Measurements from ENCODE around the gene PAPPA.

PAPPA gene

DNA sequence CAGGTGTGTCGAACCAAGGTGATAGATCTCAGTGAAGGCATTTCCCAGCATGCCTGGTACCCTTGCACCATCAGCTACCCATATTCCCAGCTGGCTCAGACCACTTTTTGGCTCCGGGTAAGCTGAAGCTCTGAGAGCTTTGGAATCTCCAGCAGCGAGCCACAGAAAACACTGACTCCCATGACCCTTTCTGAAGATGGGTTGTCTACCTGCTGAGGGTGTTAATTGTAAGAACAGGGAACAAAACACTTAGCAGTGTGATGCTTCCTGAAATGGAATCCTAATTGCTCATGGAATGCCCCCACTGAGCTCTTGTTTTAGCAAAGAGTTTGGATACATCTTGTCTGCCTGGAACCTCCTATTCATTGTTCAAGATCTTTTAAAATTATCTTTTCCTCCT lies 177.7 kb downstream of the PAPPA start:
- no peak for TF ChIP-seq ZNF202 (tag by site-specific recombination; IDR thresholded peaks at IDR 0.05; ENCODE audit: borderline replicate concordance)
- TF ChIP-seq, protein P1, sequence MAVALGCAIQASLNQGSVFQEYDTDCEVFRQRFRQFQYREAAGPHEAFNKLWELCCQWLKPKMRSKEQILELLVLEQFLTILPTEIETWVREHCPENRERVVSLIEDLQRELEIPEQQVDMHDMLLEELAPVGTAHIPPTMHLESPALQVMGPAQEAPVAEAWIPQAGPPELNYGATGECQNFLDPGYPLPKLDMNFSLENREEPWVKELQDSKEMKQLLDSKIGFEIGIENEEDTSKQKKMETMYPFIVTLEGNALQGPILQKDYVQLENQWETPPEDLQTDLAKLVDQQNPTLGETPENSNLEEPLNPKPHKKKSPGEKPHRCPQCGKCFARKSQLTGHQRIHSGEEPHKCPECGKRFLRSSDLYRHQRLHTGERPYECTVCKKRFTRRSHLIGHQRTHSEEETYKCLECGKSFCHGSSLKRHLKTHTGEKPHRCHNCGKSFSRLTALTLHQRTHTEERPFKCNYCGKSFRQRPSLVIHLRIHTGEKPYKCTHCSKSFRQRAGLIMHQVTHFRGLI (tag by site-specific recombination; IDR thresholded peaks at IDR 0.05): no peak
- TF ChIP-seq, protein P2, sequence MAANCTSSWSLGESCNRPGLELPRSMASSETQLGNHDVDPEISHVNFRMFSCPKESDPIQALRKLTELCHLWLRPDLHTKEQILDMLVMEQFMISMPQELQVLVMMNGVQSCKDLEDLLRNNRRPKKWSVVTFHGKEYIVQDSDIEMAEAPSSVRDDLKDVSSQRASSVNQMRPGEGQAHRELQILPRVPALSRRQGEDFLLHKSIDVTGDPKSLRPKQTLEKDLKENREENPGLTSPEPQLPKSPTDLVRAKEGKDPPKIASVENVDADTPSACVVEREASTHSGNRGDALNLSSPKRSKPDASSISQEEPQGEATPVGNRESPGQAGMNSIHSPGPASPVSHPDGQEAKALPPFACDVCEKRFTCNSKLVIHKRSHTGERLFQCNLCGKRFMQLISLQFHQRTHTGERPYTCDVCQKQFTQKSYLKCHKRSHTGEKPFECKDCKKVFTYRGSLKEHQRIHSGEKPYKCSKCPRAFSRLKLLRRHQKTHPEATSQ (tag by site-specific recombination; IDR thresholded peaks at IDR 0.05): no peak
- no peak for TF ChIP-seq SETDB1 (IDR thresholded peaks at IDR 0.05; ENCODE audit: insufficient read length, low read length)
- TF ChIP-seq, protein P3, sequence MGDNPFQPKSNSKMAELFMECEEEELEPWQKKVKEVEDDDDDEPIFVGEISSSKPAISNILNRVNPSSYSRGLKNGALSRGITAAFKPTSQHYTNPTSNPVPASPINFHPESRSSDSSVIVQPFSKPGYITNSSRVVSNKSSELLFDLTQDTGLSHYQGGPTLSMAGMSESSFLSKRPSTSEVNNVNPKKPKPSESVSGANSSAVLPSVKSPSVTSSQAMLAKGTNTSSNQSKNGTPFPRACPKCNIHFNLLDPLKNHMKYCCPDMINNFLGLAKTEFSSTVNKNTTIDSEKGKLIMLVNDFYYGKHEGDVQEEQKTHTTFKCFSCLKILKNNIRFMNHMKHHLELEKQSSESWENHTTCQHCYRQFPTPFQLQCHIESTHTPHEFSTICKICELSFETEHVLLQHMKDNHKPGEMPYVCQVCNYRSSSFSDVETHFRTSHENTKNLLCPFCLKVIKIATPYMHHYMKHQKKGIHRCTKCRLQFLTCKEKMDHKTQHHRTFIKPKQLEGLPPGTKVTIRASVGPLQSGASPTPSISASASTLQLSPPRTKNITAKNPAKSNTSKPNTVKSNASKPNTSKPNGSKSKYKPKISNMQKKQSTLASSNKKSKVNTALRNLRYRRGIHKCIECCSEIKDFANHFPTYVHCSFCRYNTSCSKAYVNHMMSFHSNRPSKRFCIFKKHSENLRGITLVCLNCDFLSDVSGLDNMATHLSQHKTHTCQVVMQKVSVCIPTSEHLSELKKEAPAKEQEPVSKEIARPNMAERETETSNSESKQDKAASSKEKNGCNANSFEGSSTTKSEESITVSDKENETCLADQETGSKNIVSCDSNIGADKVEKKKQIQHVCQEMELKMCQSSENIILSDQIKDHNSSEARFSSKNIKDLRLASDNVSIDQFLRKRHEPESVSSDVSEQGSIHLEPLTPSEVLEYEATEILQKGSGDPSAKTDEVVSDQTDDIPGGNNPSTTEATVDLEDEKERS (tag by site-specific recombination; IDR thresholded peaks at IDR 0.05): no peak
- no peak for TF ChIP-seq ZNF112 (tag by site-specific recombination; IDR thresholded peaks at IDR 0.05)
- TF ChIP-seq TCF7L2 (IDR thresholded peaks at IDR 0.05; ENCODE audit: borderline replicate concordance, low read depth, low read length): no peak
- ChIA-PET POLR2A (no interaction called here), CTCF (no interaction called here)
- H3K4me1 ChIP-seq (ENCODE audit: control insufficient read depth, insufficient read depth, low read length): no peaks in the 10 kb centered on the region
- H3K4me3 ChIP-seq (ENCODE audit: low read depth, low read length): no peak overlapping the region
- no peak overlapping the region for H3K27ac ChIP-seq (ENCODE audit: extremely low read depth, low read depth, low read length)
- no peaks in the 10 kb centered on the region for H3K9me3 ChIP-seq (ENCODE audit: control insufficient read depth, insufficient read depth, low read depth, low read length)
- H3K36me3 ChIP-seq (ENCODE audit: control insufficient read depth in 2 of 2, insufficient read depth in 1 of 2, low read length in 2 of 2): no peaks in the 10 kb centered on the region

DNA sequence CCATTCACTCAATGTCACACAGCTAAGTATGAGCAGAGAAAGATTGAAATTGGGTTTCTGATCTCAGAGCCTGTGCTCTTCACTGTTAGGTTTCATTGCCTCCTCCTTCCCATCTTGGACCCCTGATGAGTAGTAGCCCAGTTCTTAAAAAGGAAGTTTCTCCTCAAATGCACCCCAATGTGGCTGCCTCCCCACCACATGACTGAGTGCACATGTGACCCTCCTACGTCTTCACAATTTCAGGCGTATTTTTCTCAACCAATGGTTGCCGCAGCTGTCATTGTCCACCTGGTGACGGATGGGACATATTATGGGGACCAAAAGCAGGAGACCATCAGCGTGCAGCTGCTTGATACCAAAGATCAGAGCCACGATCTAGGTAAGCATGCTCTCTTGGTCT lies 178.5 kb downstream of the PAPPA start:
- Histone ChIP-seq H3K27ac (ENCODE audit: extremely low read depth, low read depth, low read length) (no peak overlapping the region), H3K9me3 (ENCODE audit: control insufficient read depth, insufficient read depth, low read depth, low read length) (no peaks in the 10 kb centered on the region), H3K36me3 (ENCODE audit: control insufficient read depth in 2 of 2, insufficient read depth in 1 of 2, low read length in 2 of 2) (no peaks in the 10 kb centered on the region), H3K4me3 (ENCODE audit: low read depth, low read length) (no peak overlapping the region), H3K4me1 (ENCODE audit: control insufficient read depth, insufficient read depth, low read length) (no peaks in the 10 kb centered on the region)
- ChIA-PET CTCF (interaction anchor here (0.8 kb wide), 1 partner anchor 11 kb away, joined by 3 read pairs; no protein-coding TSS in a partner anchor), POLR2A (no interaction called here)
- TF ChIP-seq IKZF3 (tag by site-specific recombination; IDR thresholded peaks at IDR 0.05) (no peak), SCRT2 (tag by site-specific recombination; IDR thresholded peaks at IDR 0.05) (no peak), ZNF391 (tag by site-specific recombination; IDR thresholded peaks at IDR 0.05; ENCODE audit: borderline replicate concordance, low read depth) (no peak), ZNF548 (tag by site-specific recombination; IDR thresholded peaks at IDR 0.05) (no peak), GLIS1 (tag by site-specific recombination; IDR thresholded peaks at IDR 0.05) (no peak), ZNF19 (tag by site-specific recombination; IDR thresholded peaks at IDR 0.05; ENCODE audit: low read depth) (no peak), PRDM1 (tag by site-specific recombination; IDR thresholded peaks at IDR 0.05) (no peak), ZNF354C (tag by site-specific recombination; IDR thresholded peaks at IDR 0.05; ENCODE audit: borderline replicate concordance, low read depth) (no peak), ZNF776 (tag by site-specific recombination; IDR thresholded peaks at IDR 0.05; ENCODE audit: borderline replicate concordance) (no peak), ZNF843 (tag by site-specific recombination; IDR thresholded peaks at IDR 0.05) (no peak)
- TF ChIP-seq, protein P4, sequence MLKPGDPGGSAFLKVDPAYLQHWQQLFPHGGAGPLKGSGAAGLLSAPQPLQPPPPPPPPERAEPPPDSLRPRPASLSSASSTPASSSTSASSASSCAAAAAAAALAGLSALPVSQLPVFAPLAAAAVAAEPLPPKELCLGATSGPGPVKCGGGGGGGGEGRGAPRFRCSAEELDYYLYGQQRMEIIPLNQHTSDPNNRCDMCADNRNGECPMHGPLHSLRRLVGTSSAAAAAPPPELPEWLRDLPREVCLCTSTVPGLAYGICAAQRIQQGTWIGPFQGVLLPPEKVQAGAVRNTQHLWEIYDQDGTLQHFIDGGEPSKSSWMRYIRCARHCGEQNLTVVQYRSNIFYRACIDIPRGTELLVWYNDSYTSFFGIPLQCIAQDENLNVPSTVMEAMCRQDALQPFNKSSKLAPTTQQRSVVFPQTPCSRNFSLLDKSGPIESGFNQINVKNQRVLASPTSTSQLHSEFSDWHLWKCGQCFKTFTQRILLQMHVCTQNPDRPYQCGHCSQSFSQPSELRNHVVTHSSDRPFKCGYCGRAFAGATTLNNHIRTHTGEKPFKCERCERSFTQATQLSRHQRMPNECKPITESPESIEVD (tag by site-specific recombination; IDR thresholded peaks at IDR 0.05): no peak
- TF ChIP-seq, protein P1 (tag by site-specific recombination; IDR thresholded peaks at IDR 0.05): no peak
- TF ChIP-seq, protein P5, sequence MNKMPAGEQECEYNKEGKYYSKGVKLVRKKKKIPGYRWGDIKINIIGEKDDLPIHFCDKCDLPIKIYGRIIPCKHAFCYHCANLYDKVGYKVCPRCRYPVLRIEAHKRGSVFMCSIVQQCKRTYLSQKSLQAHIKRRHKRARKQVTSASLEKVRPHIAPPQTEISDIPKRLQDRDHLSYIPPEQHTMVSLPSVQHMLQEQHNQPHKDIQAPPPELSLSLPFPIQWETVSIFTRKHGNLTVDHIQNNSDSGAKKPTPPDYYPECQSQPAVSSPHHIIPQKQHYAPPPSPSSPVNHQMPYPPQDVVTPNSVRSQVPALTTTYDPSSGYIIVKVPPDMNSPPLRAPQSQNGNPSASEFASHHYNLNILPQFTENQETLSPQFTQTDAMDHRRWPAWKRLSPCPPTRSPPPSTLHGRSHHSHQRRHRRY (tag by site-specific recombination; IDR thresholded peaks at IDR 0.05): no peak
- TF ChIP-seq, protein P6, sequence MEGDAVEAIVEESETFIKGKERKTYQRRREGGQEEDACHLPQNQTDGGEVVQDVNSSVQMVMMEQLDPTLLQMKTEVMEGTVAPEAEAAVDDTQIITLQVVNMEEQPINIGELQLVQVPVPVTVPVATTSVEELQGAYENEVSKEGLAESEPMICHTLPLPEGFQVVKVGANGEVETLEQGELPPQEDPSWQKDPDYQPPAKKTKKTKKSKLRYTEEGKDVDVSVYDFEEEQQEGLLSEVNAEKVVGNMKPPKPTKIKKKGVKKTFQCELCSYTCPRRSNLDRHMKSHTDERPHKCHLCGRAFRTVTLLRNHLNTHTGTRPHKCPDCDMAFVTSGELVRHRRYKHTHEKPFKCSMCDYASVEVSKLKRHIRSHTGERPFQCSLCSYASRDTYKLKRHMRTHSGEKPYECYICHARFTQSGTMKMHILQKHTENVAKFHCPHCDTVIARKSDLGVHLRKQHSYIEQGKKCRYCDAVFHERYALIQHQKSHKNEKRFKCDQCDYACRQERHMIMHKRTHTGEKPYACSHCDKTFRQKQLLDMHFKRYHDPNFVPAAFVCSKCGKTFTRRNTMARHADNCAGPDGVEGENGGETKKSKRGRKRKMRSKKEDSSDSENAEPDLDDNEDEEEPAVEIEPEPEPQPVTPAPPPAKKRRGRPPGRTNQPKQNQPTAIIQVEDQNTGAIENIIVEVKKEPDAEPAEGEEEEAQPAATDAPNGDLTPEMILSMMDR (tag by site-specific recombination; IDR thresholded peaks at IDR 0.05): no peak
- TF ChIP-seq, protein P7, sequence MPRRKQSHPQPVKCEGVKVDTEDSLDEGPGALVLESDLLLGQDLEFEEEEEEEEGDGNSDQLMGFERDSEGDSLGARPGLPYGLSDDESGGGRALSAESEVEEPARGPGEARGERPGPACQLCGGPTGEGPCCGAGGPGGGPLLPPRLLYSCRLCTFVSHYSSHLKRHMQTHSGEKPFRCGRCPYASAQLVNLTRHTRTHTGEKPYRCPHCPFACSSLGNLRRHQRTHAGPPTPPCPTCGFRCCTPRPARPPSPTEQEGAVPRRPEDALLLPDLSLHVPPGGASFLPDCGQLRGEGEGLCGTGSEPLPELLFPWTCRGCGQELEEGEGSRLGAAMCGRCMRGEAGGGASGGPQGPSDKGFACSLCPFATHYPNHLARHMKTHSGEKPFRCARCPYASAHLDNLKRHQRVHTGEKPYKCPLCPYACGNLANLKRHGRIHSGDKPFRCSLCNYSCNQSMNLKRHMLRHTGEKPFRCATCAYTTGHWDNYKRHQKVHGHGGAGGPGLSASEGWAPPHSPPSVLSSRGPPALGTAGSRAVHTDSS (tag by site-specific recombination; IDR thresholded peaks at IDR 0.05): no peak

Data from HEK293 (cell line).